SK-N-SH (cell line): ENCODE data around the gene ARHGAP8. TPM values are rescaled to one million over a fixed set of nuclear protein-coding genes. Genes with fewer than 3 reads are reported as not detected.

ENCODE experiments used
- CTCF ChIA-PET: fragments of 300-600, 350-600 bp; formaldehyde crosslinking; extraction: SDS; loops from one replicate; lab custom pipeline; 2021; lab: Yijun Ruan, JAX
- POLR2A ChIA-PET: fragments of 350-600 bp; sonication (Branson Sonifier 250); formaldehyde crosslinking; extraction: SDS; loops from one replicate; lab custom pipeline; 2020; ENCODE audit warnings: antibody characterized with exemption, inconsistent platforms; lab: Yijun Ruan, JAX
- DNase-seq: peaks from one replicate; pipeline ENCODE4 v3.0.0; 2012
- H2AFZ ChIP-seq: fragments of 200-600 bp; sonication (generic); 2 replicates; pipeline ENCODE4 v1.8.1; 2016; ENCODE audit warnings: antibody characterized with exemption, mild to moderate bottlenecking, low read depth
- H3F3A ChIP-seq: fragments of 200-600 bp; sonication (generic); replicated peaks from 2 replicates; pipeline ENCODE3; 2016; ENCODE audit warnings: antibody characterized with exemption, mild to moderate bottlenecking; ENCODE audit not compliant: insufficient read depth
- H3K27ac ChIP-seq, 2 experiments: fragments of 200-500 bp in 1 of 2; fragments of 200-600 bp in 1 of 2; sonication (Bioruptor generic) in 1 of 2; sonication (generic), shearing (Covaris generic) in 1 of 2; 2 replicates each; pipeline versions ENCODE4 v1.5.1 to v1.6.1; 2014 to 2016; ENCODE audit warnings: low read depth in 2 of 2, inconsistent platforms in 1 of 2, low read length in 1 of 2, mild to moderate bottlenecking in 1 of 2, mixed read lengths in 1 of 2
- H3K27me3 ChIP-seq: fragments of 200-600 bp; sonication (generic), shearing (Covaris generic); 2 replicates; pipeline ENCODE4 v1.6.1; 2016; ENCODE audit warnings: mixed run types; ENCODE audit not compliant: insufficient read depth
- H3K36me3 ChIP-seq, 2 experiments: fragments of 200-500 bp in 1 of 2; fragments of 200-600 bp in 1 of 2; sonication (Bioruptor generic) in 1 of 2; sonication (generic) in 1 of 2; replicated peaks in 1 of 2; 2 replicates each; pipeline versions ENCODE3 to v1.5.1; 2014 to 2016; ENCODE audit warnings: low read length in 1 of 2, mild to moderate bottlenecking in 1 of 2; ENCODE audit not compliant: insufficient read depth in 2 of 2, control insufficient read depth in 1 of 2
- H3K4me1 ChIP-seq, 2 experiments: fragments of 200-500 bp in 1 of 2; fragments of 200-600 bp in 1 of 2; sonication (Bioruptor generic) in 1 of 2; sonication (generic), shearing (Covaris generic) in 1 of 2; 2 replicates each; pipeline versions ENCODE4 v1.5.1 to v1.6.1; 2014 to 2016; ENCODE audit warnings: low read depth in 1 of 2, low read length in 1 of 2, mixed run types in 1 of 2; ENCODE audit not compliant: insufficient read depth in 2 of 2, control insufficient read depth in 1 of 2
- H3K4me2 ChIP-seq: fragments of 200-600 bp; sonication (generic), shearing (Covaris generic); 2 replicates; pipeline ENCODE4 v1.6.1; 2017; ENCODE audit warnings: mixed run types
- H3K4me3 ChIP-seq, 2 experiments: fragments of 200-500 bp in 1 of 2; fragments of 200-600 bp in 1 of 2; sonication (Bioruptor generic) in 1 of 2; sonication (generic), shearing (Covaris generic) in 1 of 2; 2 replicates each; pipeline versions ENCODE4 v1.5.1 to v1.8.1; 2014 to 2016; ENCODE audit warnings: low read depth in 2 of 2, inconsistent platforms in 1 of 2, low read length in 1 of 2, mild to moderate bottlenecking in 1 of 2, mixed read lengths in 1 of 2, moderate library complexity in 1 of 2
- H3K79me2 ChIP-seq: fragments of 200-600 bp; sonication (generic); 2 replicates; pipeline ENCODE4 v1.8.1; 2017; ENCODE audit warnings: mild to moderate bottlenecking; ENCODE audit not compliant: insufficient read depth
- H3K9ac ChIP-seq: fragments of 200-600 bp; sonication (generic); 2 replicates; pipeline ENCODE4 v1.6.1; 2017; ENCODE audit warnings: mixed run types
- H3K9me2 ChIP-seq: fragments of 200-600 bp; sonication (generic); 2 replicates; pipeline ENCODE4 v1.6.1; 2017; ENCODE audit warnings: mixed run types
- H3K9me3 ChIP-seq: fragments of 200-600 bp; sonication (generic); 2 replicates; pipeline ENCODE4 v1.6.1; 2017; ENCODE audit warnings: mixed run types, mild to moderate bottlenecking, moderate library complexity
- H4K20me1 ChIP-seq: fragments of 200-600 bp; sonication (generic); 2 replicates; pipeline ENCODE4 v1.6.1; 2017; ENCODE audit warnings: mild to moderate bottlenecking, mixed run types; ENCODE audit not compliant: insufficient read depth
- CTCF ChIP-seq: fragments of 200-600 bp; sonication (generic); IDR thresholded peaks from 2 replicates; pipeline ENCODE4 v1.6.1; 2017; ENCODE audit warnings: antibody characterized with exemption, mild to moderate bottlenecking, moderate library complexity
- ELF1 ChIP-seq: IDR thresholded peaks from 2 replicates; pipeline ENCODE4 v1.4.0; 2012
- EP300 ChIP-seq, 2 experiments: IDR thresholded peaks; 2 replicates each; pipeline versions ENCODE4 v1.4.0 to v1.6.1; 2012; ENCODE audit warnings: borderline replicate concordance in 1 of 2, low read depth in 1 of 2, low read length in 1 of 2
- FOXJ3 ChIP-seq: sonication (generic); formaldehyde crosslinking; IDR thresholded peaks from 2 replicates; pipeline ENCODE4 v1.5.1; 2020; ENCODE audit warnings: mild to moderate bottlenecking, missing genetic modification reagents
- GABPA ChIP-seq: IDR thresholded peaks from 2 replicates; pipeline ENCODE4 v1.4.0; 2012; ENCODE audit warnings: low read depth, mild to moderate bottlenecking
- IRF3 ChIP-seq: fragments of 150-350 bp; IDR thresholded peaks from 2 replicates; pipeline ENCODE4 v1.6.1; 2016; ENCODE audit warnings: mild to moderate bottlenecking, low read depth, low read length
- JUND ChIP-seq: IDR thresholded peaks from 2 replicates; pipeline ENCODE4 v1.4.0; 2012
- MAX ChIP-seq: IDR thresholded peaks from 2 replicates; pipeline ENCODE4 v1.4.0; 2012; ENCODE audit warnings: low read depth
- MXI1 ChIP-seq: IDR thresholded peaks from 2 replicates; pipeline ENCODE4 v1.6.1; 2012; ENCODE audit warnings: mild to moderate bottlenecking, low read depth, low read length, improper control_type of control experiment
- NRF1 ChIP-seq: IDR thresholded peaks from 2 replicates; pipeline ENCODE4 v1.6.1; 2012; ENCODE audit warnings: low read depth, mild to moderate bottlenecking, low read length
- PBX3 ChIP-seq: IDR thresholded peaks from 2 replicates; pipeline ENCODE4; 2012
- RAD21 ChIP-seq: IDR thresholded peaks from 2 replicates; pipeline ENCODE4 v1.6.1; 2012; ENCODE audit warnings: mild to moderate bottlenecking, low read length
- RCOR1 ChIP-seq: fragments of 150-350 bp; IDR thresholded peaks from 2 replicates; pipeline ENCODE4 v1.6.1; 2017; ENCODE audit warnings: antibody characterized with exemption, low read length
- RFX5 ChIP-seq: IDR thresholded peaks from 2 replicates; pipeline ENCODE4 v1.6.1; 2012; ENCODE audit warnings: mild to moderate bottlenecking, improper control_type of control experiment, low read length
- SIN3A ChIP-seq: IDR thresholded peaks from 2 replicates; pipeline ENCODE4 v1.6.1; 2012; ENCODE audit warnings: low read depth, mild to moderate bottlenecking, low read length, moderate library complexity, borderline replicate concordance
- TCF12 ChIP-seq: IDR thresholded peaks from 2 replicates; pipeline ENCODE4 v1.4.0; 2012
- TEAD4 ChIP-seq: IDR thresholded peaks from 2 replicates; pipeline ENCODE4 v1.4.0; 2012; ENCODE audit warnings: mild to moderate bottlenecking, borderline replicate concordance; ENCODE audit not compliant: insufficient read depth
- USF2 ChIP-seq: fragments of 150-350 bp; IDR thresholded peaks from 2 replicates; pipeline ENCODE4 v1.6.1; 2017; ENCODE audit warnings: antibody characterized with exemption, low read length, low read depth, borderline replicate concordance
- ZBTB33 ChIP-seq: IDR thresholded peaks from 2 replicates; pipeline ENCODE4 v1.4.0; 2012; ENCODE audit warnings: low read depth, borderline replicate concordance
- WGBS: methylation state at CpG from one replicate; pipeline ENCODE4 v1.1.6; 2017; ENCODE audit warnings: low lambda C conversion rate; 5-methylcytosine and 5-hydroxymethylcytosine counted together
- polyA plus RNA-seq, 3 experiments: library from polyadenylated mRNA; depleted of rRNA; stranded (reverse); fragments of >200 nt; gene quantifications; 2 replicates each; pipeline ENCODE4 v1.2.3, GENCODE V29; 2012

ARHGAP8 gene
- polyA plus RNA-seq, 1 of the 3 experiments (the other 2 are of a cell fraction), result 0.08 TPM

- no peak for TF ChIP-seq TCF12
- no peak for TF ChIP-seq TEAD4
- no peak for TF ChIP-seq RAD21
- no peak for TF ChIP-seq GABPA
- no peak for TF ChIP-seq CTCF
- TF ChIP-seq RCOR1, result no peak
- no peak for TF ChIP-seq MXI1
- no peak for TF ChIP-seq ELF1
- no peak for TF ChIP-seq NRF1
- TF ChIP-seq JUND, result no peak
- TF ChIP-seq EP300 (IDR thresholded peaks at IDR 0.05; ENCODE audit: borderline replicate concordance in 1 of 2, low read depth in 1 of 2, low read length in 1 of 2), result no peak
- TF ChIP-seq IRF3, result no peak
- TF ChIP-seq USF2, result no peak
- TF ChIP-seq FOXJ3 (CRISPR knock-in tag), result no peak
- no peak for TF ChIP-seq RFX5
- no peak for TF ChIP-seq PBX3
- no peak for TF ChIP-seq SIN3A
- no peak for TF ChIP-seq MAX
- no peak for TF ChIP-seq ZBTB33
- CTCF ChIA-PET, result interaction anchor here (0.8 to 1.5 kb wide), 4 partner anchors 10 to 175 kb away, joined by 3 to 4 read pairs (median 3); no protein-coding TSS in a partner anchor
Observed at GRCh38 chr22:44907765-44908737, 155.7 kb downstream of the ARHGAP8 start.

More at GRCh38 chr22:44907765-44908737, 155.7 kb downstream of the ARHGAP8 start:
- peaks cover 0 to 5% of the 10 kb centered on the region in 2 experiments; a peak in 1 of 4 replicates for H3K4me1 ChIP-seq
- no peak overlapping the region for H3K9ac ChIP-seq
- no peaks in the 10 kb centered on the region for H3K9me3 ChIP-seq
- no peak overlapping the region for H3K27ac ChIP-seq
- no peaks in the 10 kb centered on the region for H3K79me2 ChIP-seq
- DNase-seq, result no peak
- no peaks in the 10 kb centered on the region for H3K9me2 ChIP-seq
- H2AFZ ChIP-seq, result no peak overlapping the region
- H3K36me3 ChIP-seq, result no peaks in the 10 kb centered on the region
- H4K20me1 ChIP-seq, result no peaks in the 10 kb centered on the region
- 65% methylated on average over 15 of the region's 21 CpGs for WGBS
- no peak overlapping the region for H3K4me2 ChIP-seq
- POLR2A ChIA-PET, result no interaction called here
- no peak overlapping the region for H3K4me3 ChIP-seq
- no peaks in the 10 kb centered on the region for H3K27me3 ChIP-seq
- no peaks in the 10 kb centered on the region for H3F3A ChIP-seq
